Type B pancreatic cell (in vitro differentiated cells): Measurements from ENCODE around the gene ARHGAP6. TPM values are rescaled to one million over a fixed set of nuclear protein-coding genes. Genes with fewer than 3 reads are reported as not detected.

ENCODE experiments used
- DNase-seq: peaks from one replicate; pipeline ENCODE4 v3.0.0; 2021; ENCODE audit warnings: mixed read lengths; ENCODE audit not compliant: unreplicated experiment; ENCODE audit errors: extremely low spot score
- H3K27ac Mint-ChIP-seq: 2 replicates; pipeline ENCODE4 v1.8.0; 2021; ENCODE audit warnings: mild to moderate bottlenecking, mixed read lengths
- H3K27me3 Mint-ChIP-seq: 2 replicates; pipeline ENCODE4 v1.8.0; 2021; ENCODE audit warnings: mixed read lengths
- H3K36me3 Mint-ChIP-seq: 2 replicates; pipeline ENCODE4 v1.8.0; 2021; ENCODE audit warnings: mixed read lengths
- H3K4me1 Mint-ChIP-seq: one replicate; pipeline ENCODE4 v1.8.0; 2021; ENCODE audit warnings: mixed read lengths; ENCODE audit not compliant: unreplicated experiment
- H3K4me3 Mint-ChIP-seq: 2 replicates; pipeline ENCODE4 v1.8.0; 2021; ENCODE audit warnings: mild to moderate bottlenecking, mixed read lengths
- H3K9me3 Mint-ChIP-seq: 2 replicates; pipeline ENCODE4 v1.8.0; 2021; ENCODE audit warnings: mixed read lengths
- CTCF ChIP-seq: fragments of 200-600 bp; sonication (generic); conservative IDR thresholded peaks from 2 replicates; pipeline ENCODE4 v1.5.0; 2021; ENCODE audit warnings: antibody characterized with exemption, mild to moderate bottlenecking
- total RNA-seq: library from RNA; stranded (reverse); gene quantifications from 2 replicates; pipeline ENCODE4 v1.2.1, GENCODE V29; 2021; ENCODE audit warnings: low replicate concordance

Gene ARHGAP6
- total RNA-seq, 1 donor from 2014 or later = 10.1 TPM

GRCh38 chrX:11380187-11380844 is 285.4 kb downstream of the ARHGAP6 start:
- Mint-ChIP-seq H3K9me3 (no peaks in the 10 kb centered on the region), H3K36me3 (no peaks in the 10 kb centered on the region), H3K27ac (no peak overlapping the region)

GRCh38 chrX:11376163-11376562 is 289.6 kb downstream of the ARHGAP6 start:
- no peak for TF ChIP-seq CTCF
- Mint-ChIP-seq H3K27me3 (no peaks in the 10 kb centered on the region), H3K36me3 (no peaks in the 10 kb centered on the region), H3K27ac (no peak overlapping the region), H3K4me3 (no peak overlapping the region), H3K4me1 (no peaks in the 10 kb centered on the region), H3K9me3 (no peaks in the 10 kb centered on the region)
- no peak for DNase-seq

More at GRCh38 chrX:11380187-11380844, 285.4 kb downstream of the ARHGAP6 start:
- DNase-seq = no peak
- H3K27me3 Mint-ChIP-seq = no peaks in the 10 kb centered on the region
- no peak overlapping the region for H3K4me3 Mint-ChIP-seq
- no peak for TF ChIP-seq CTCF
- no peaks in the 10 kb centered on the region for H3K4me1 Mint-ChIP-seq

- Mint-ChIP-seq H3K4me1 (no peaks in the 10 kb centered on the region), H3K27ac (no peak overlapping the region), H3K4me3 (no peak overlapping the region), H3K36me3 (no peaks in the 10 kb centered on the region), H3K9me3 (no peaks in the 10 kb centered on the region), H3K27me3 (no peaks in the 10 kb centered on the region)
- TF ChIP-seq CTCF = no peak
- no peak for DNase-seq
Measured at GRCh38 chrX:11375614-11376119, 290.1 kb downstream of the ARHGAP6 start.

GRCh38 chrX:11374570-11374969 is 291.1 kb downstream of the ARHGAP6 start:
- DNase-seq = no peak
- H3K27ac Mint-ChIP-seq = no peak overlapping the region
- H3K9me3 Mint-ChIP-seq = no peaks in the 10 kb centered on the region
- no peaks in the 10 kb centered on the region for H3K27me3 Mint-ChIP-seq
- TF ChIP-seq CTCF = no peak
- no peaks in the 10 kb centered on the region for H3K36me3 Mint-ChIP-seq
- no peak overlapping the region for H3K4me3 Mint-ChIP-seq
- no peaks in the 10 kb centered on the region for H3K4me1 Mint-ChIP-seq

- DNase-seq = no peak
- Mint-ChIP-seq H3K27me3 (no peaks in the 10 kb centered on the region), H3K4me1 (no peaks in the 10 kb centered on the region), H3K4me3 (no peak overlapping the region), H3K27ac (no peak overlapping the region), H3K9me3 (no peaks in the 10 kb centered on the region), H3K36me3 (no peaks in the 10 kb centered on the region)
- TF ChIP-seq CTCF = no peak
Measured at GRCh38 chrX:11371106-11371505, 294.6 kb downstream of the ARHGAP6 start.
